Liver (tissue), 9 donors: Measurements from ENCODE around the gene P2RY6. TPM values are rescaled to one million over a fixed set of nuclear protein-coding genes. Genes with fewer than 3 reads are reported as not detected.
A peak's percentile ranks its signal among the peaks of the same experiment; 100 is the strongest.

ENCODE experiments used
- DNase-seq: peaks from one replicate; pipeline ENCODE4 v3.0.0-alpha.2; 2017; ENCODE audit warnings: low spot score
- H3K27ac ChIP-seq, 2 donors: one replicate each; pipeline ENCODE4 v1.7.0; 2013; ENCODE audit warnings: inconsistent platforms in 2 of 2, low read length in 2 of 2, control low read depth in 1 of 2, low read depth in 1 of 2, mild to moderate bottlenecking in 1 of 2
- H3K27me3 ChIP-seq, 4 donors: one replicate each; pipeline versions ENCODE4 v1.6.1 to v1.7.0; 2013; ENCODE audit warnings: low read length in 3 of 4, inconsistent platforms in 1 of 4, mild to moderate bottlenecking in 1 of 4, moderate library complexity in 1 of 4; ENCODE audit not compliant: control insufficient read depth in 4 of 4, insufficient read depth in 4 of 4
- H3K36me3 ChIP-seq, 4 donors: one replicate each; pipeline versions ENCODE4 v1.6.1 to v1.7.0; 2013; ENCODE audit warnings: low read length in 3 of 4, mild to moderate bottlenecking in 3 of 4, low read depth in 1 of 4, moderate library complexity in 1 of 4; ENCODE audit not compliant: control insufficient read depth in 4 of 4, insufficient read depth in 3 of 4
- H3K4me1 ChIP-seq, 4 donors: one replicate each; pipeline versions ENCODE4 v1.6.1 to v1.7.0; 2013; ENCODE audit warnings: low read length in 3 of 4, mild to moderate bottlenecking in 3 of 4, moderate library complexity in 1 of 4; ENCODE audit not compliant: control insufficient read depth in 4 of 4, insufficient read depth in 4 of 4
- H3K4me3 ChIP-seq, 3 donors: one replicate each; pipeline versions ENCODE4 v1.6.1 to v1.7.0; 2013; ENCODE audit warnings: low read length in 3 of 3, control low read depth in 1 of 3, low read depth in 1 of 3, mild to moderate bottlenecking in 1 of 3
- H3K9ac ChIP-seq, 2 donors: one replicate each; pipeline ENCODE4 v1.7.0; 2013; ENCODE audit warnings: low read length in 2 of 2, mild to moderate bottlenecking in 2 of 2, moderate library complexity in 2 of 2, control low read depth in 1 of 2, low read depth in 1 of 2
- H3K9me3 ChIP-seq, 4 donors: one replicate each; pipeline versions ENCODE4 v1.6.1 to v1.7.0; 2013; ENCODE audit warnings: low read length in 3 of 4; ENCODE audit not compliant: control insufficient read depth in 4 of 4
- EGR1 ChIP-seq, 2 donors: IDR thresholded peaks; 2 replicates each; pipeline ENCODE4 v1.6.1; 2016 to 2018; ENCODE audit warnings: antibody characterized with exemption in 2 of 2, low read depth in 2 of 2
- HNF4A ChIP-seq, 2 donors: conservative IDR thresholded peaks; 2 replicates each; pipeline ENCODE4 v1.6.1; 2016; ENCODE audit warnings: antibody characterized with exemption in 2 of 2, mild to moderate bottlenecking in 2 of 2
- HNF4G ChIP-seq: IDR thresholded peaks from 2 replicates; pipeline ENCODE4 v1.6.1; 2016; ENCODE audit warnings: antibody characterized with exemption
- JUND ChIP-seq, 2 donors: IDR thresholded peaks; 2 replicates each; pipeline ENCODE4 v1.6.1; 2016; ENCODE audit warnings: antibody characterized with exemption in 2 of 2
- RAD21 ChIP-seq, 2 donors: IDR thresholded peaks; 2 replicates each; pipeline ENCODE4 v1.6.1; 2016; ENCODE audit warnings: antibody characterized with exemption in 2 of 2, mild to moderate bottlenecking in 2 of 2
- SP1 ChIP-seq: IDR thresholded peaks from 2 replicates; pipeline ENCODE4 v1.6.1; 2018; ENCODE audit warnings: antibody characterized with exemption, mild to moderate bottlenecking
- TAF1 ChIP-seq: conservative IDR thresholded peaks from 2 replicates; pipeline ENCODE4 v1.6.1; 2016; ENCODE audit warnings: antibody characterized with exemption, mild to moderate bottlenecking
- YY1 ChIP-seq: IDR thresholded peaks from 2 replicates; pipeline ENCODE4 v1.6.1; 2016; ENCODE audit warnings: antibody characterized with exemption, mild to moderate bottlenecking
- WGBS: extraction: QIAGEN DNeasy Blood & Tissue Kit; methylation state at CpG from one replicate; pipeline ENCODE4 v1.1.7; 2013; 5-methylcytosine and 5-hydroxymethylcytosine counted together
- polyA plus RNA-seq, 2 donors: library from polyadenylated mRNA; stranded (reverse) in 1 of 2; unstranded in 1 of 2; fragments of 200-250 nt in 1 of 2; fragments of >200 nt in 1 of 2; fragmentation: Nextera tagmentation in 1 of 2; extraction: Ambion mirVana in 1 of 2; gene quantifications; one replicate each; pipeline versions ENCODE4 v1.2.1 to v1.2.3, GENCODE V29; 2013 to 2015
- total RNA-seq, 2 donors: library from RNA; depleted of rRNA; stranded (reverse); fragments of >200 nt; gene quantifications; one replicate each; pipeline ENCODE4 v1.2.3, GENCODE V29; 2014
- TF ChIP-seq, protein P1 (sequence below): IDR thresholded peaks from 2 replicates; pipeline ENCODE4 v1.6.1; 2016; ENCODE audit warnings: antibody characterized with exemption
- TF ChIP-seq, protein P2 (sequence below): IDR thresholded peaks from 2 replicates; pipeline ENCODE4 v1.6.1; 2016; ENCODE audit warnings: antibody characterized with exemption
- TF ChIP-seq, protein P3 (sequence below): IDR thresholded peaks from 2 replicates; pipeline ENCODE4 v1.6.1; 2016; ENCODE audit warnings: antibody characterized with exemption, mild to moderate bottlenecking
- donor health status: healthy.
- donor health status: healthy.
- donor health status: healthy.
- donor health status: healthy.
- donor health status: healthy.

P2RY6 gene
- total and polyA plus RNA-seq, 4 donors = 0.21 to 1.3 (median 0.78) TPM

DNA sequence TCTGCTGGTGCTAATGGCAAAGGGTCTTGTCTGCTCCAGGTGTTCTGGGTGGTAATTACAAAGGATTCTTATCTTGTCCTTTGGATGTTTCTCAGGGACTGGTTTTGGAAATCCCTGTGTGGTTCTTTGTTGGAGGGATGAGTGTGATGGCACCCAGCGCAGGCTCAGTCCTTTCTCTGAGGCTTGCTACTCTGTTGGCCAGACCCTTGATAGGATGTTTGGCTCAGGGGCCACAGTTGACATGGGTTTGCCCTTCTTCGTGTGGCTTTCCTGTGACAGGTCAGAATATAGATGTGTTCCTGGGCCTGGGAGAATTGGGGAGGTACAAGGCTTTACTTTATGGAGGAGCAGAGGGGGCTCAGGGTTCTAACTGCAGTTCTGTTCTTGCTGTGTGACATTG lies 39.9 kb downstream of the P2RY6 start:
- peak overlapping the region in 1 of 3 donors; percentile 8 for H3K4me3 ChIP-seq
- TF ChIP-seq YY1 (no peak), SP1 (no peak)
- H3K4me1 ChIP-seq = peaks cover 3 to 23% (median 12%) of the 10 kb centered on the region in 4 donors
- H3K27me3 ChIP-seq = no peaks in the 10 kb centered on the region
- no peak overlapping the region for H3K27ac ChIP-seq
- H3K36me3 ChIP-seq = no peaks in the 10 kb centered on the region
- H3K9ac ChIP-seq = no peak overlapping the region
- DNase-seq = no peak
- 77% methylated on average over 2 of the region's 2 CpGs for WGBS
- H3K9me3 ChIP-seq = no peaks in the 10 kb centered on the region

DNA sequence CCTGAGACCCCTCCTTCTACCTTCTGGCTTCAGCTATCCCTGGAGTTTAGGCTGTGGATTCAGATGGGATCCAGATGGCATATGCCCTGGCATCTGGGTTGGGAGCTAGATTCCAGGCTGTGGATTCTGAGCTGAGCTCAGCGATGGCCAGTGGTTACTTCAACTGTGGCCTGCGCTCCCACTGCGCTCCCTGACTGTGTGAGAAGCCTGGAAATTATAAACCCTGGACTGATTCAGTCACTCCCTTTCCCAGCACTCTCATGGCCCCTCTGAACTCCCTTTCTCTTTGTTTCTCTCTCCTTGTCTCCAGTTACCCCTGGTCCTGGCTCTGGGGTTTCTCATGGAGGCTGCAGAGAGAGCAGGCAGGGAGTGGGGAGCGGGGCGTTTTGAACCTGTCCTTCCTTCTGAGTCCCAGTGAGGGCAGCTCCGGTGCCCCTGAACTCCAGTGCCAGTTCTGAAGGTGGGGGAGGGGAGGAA lies 40.8 kb downstream of the P2RY6 start:
- Histone ChIP-seq H3K4me3 (peak overlapping the region in 1 of 3 donors; percentile 8), H3K9me3 (no peaks in the 10 kb centered on the region), H3K27ac (peak overlapping the region; percentile 6 to 21), H3K27me3 (no peaks in the 10 kb centered on the region), H3K4me1 (peaks cover under 1 to 20% (median 9%) of the 10 kb centered on the region in 4 donors), H3K36me3 (no peaks in the 10 kb centered on the region), H3K9ac (no peak overlapping the region)
- no peak for TF ChIP-seq HNF4A (conservative IDR thresholded peaks at IDR 0.05)
- no peak for TF ChIP-seq RAD21 (IDR thresholded peaks at IDR 0.05)
- no peak for TF ChIP-seq EGR1 (IDR thresholded peaks at IDR 0.05; ENCODE audit: low read depth in 2 of 2)
- no peak for TF ChIP-seq TAF1
- TF ChIP-seq, protein P1, sequence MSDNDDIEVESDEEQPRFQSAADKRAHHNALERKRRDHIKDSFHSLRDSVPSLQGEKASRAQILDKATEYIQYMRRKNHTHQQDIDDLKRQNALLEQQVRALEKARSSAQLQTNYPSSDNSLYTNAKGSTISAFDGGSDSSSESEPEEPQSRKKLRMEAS = no peak
- no peak for DNase-seq
- WGBS = 82% methylated on average over 6 of the region's 6 CpGs

DNA sequence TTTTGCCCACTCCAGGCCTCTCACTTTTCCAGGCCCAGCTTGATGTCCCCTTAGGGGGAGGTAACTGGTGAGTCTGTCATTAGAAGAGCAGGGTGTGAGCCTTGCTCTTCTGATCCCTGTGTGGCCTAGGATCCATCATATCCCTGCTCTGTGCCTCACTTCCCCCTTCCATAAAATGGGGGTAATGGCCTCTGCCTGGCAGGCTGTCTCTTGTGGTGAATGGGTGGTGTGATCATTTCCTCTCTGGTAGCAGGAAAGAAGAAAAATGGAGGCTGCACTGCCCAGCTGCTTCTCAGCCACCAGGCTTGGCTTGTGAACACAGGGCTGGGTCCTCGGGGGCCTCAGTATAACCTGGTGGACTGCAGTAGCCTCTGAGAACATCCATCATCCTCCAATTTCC lies 41.5 kb downstream of the P2RY6 start:
- DNase-seq = no peak
- Histone ChIP-seq H3K9me3 (no peaks in the 10 kb centered on the region), H3K27me3 (no peaks in the 10 kb centered on the region), H3K9ac (no peak overlapping the region), H3K36me3 (no peaks in the 10 kb centered on the region), H3K27ac (peak overlapping the region; percentile 36 to 54), H3K4me1 (peaks cover 0 to 14% (median 4%) of the 10 kb centered on the region in 4 donors), H3K4me3 (no peak overlapping the region)
- TF ChIP-seq HNF4G (no peak), HNF4A (conservative IDR thresholded peaks at IDR 0.05) (no peak), SP1 (no peak), TAF1 (no peak), JUND (IDR thresholded peaks at IDR 0.05) (no peak), YY1 (no peak), EGR1 (IDR thresholded peaks at IDR 0.05; ENCODE audit: low read depth in 2 of 2) (no peak)
- TF ChIP-seq, protein P2, sequence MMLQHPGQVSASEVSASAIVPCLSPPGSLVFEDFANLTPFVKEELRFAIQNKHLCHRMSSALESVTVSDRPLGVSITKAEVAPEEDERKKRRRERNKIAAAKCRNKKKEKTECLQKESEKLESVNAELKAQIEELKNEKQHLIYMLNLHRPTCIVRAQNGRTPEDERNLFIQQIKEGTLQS = no peak
- TF ChIP-seq, protein P3, sequence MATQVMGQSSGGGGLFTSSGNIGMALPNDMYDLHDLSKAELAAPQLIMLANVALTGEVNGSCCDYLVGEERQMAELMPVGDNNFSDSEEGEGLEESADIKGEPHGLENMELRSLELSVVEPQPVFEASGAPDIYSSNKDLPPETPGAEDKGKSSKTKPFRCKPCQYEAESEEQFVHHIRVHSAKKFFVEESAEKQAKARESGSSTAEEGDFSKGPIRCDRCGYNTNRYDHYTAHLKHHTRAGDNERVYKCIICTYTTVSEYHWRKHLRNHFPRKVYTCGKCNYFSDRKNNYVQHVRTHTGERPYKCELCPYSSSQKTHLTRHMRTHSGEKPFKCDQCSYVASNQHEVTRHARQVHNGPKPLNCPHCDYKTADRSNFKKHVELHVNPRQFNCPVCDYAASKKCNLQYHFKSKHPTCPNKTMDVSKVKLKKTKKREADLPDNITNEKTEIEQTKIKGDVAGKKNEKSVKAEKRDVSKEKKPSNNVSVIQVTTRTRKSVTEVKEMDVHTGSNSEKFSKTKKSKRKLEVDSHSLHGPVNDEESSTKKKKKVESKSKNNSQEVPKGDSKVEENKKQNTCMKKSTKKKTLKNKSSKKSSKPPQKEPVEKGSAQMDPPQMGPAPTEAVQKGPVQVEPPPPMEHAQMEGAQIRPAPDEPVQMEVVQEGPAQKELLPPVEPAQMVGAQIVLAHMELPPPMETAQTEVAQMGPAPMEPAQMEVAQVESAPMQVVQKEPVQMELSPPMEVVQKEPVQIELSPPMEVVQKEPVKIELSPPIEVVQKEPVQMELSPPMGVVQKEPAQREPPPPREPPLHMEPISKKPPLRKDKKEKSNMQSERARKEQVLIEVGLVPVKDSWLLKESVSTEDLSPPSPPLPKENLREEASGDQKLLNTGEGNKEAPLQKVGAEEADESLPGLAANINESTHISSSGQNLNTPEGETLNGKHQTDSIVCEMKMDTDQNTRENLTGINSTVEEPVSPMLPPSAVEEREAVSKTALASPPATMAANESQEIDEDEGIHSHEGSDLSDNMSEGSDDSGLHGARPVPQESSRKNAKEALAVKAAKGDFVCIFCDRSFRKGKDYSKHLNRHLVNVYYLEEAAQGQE = no peak
- WGBS = 76% methylated on average over 1 of the region's 1 CpG
